ENCODE results near the gene CELF1.

- TF ChIP-seq CTCF (IDR thresholded peaks at IDR 0.05), result no peak
- no peak for TF ChIP-seq EZH2 (IDR thresholded peaks at IDR 0.05; ENCODE audit: borderline replicate concordance, insufficient read depth, low read depth, low read length, poor library complexity, severe bottlenecking)
Measured at GRCh38 chr11:47498149-47498548, 54.8 kb downstream of the CELF1 start.
